Dendritic cell treated with granulocyte-macrophage colony-stimulating factor and Interleukin-4, amounts not matched to agents 40 ng/mL and 50 ng/mL, for 4 days (primary cell): ENCODE data around the gene TRMT6.

Source experiments
- H3K27ac Mint-ChIP-seq: one replicate; pipeline ENCODE4 v1.8.0; 2022; ENCODE audit warnings: mild to moderate bottlenecking, mixed read lengths
- H3K27me3 Mint-ChIP-seq: one replicate; pipeline ENCODE4 v1.8.0; 2022; ENCODE audit warnings: mild to moderate bottlenecking, mixed read lengths
- H3K36me3 Mint-ChIP-seq: one replicate; pipeline ENCODE4 v1.8.0; 2022; ENCODE audit warnings: low read depth, mixed read lengths
- H3K4me1 Mint-ChIP-seq: one replicate; pipeline ENCODE4 v1.8.0; 2022; ENCODE audit warnings: low read depth, mixed read lengths
- H3K4me3 Mint-ChIP-seq: one replicate; pipeline ENCODE4 v1.8.0; 2022; ENCODE audit warnings: mild to moderate bottlenecking, moderate library complexity, mixed read lengths
- H3K9me3 Mint-ChIP-seq: one replicate; pipeline ENCODE4 v1.8.0; 2022; ENCODE audit warnings: mixed read lengths
- intact Hi-C: fragments of 100-400 bp; cut with micrococcal nuclease; formaldehyde crosslinking; loops from one replicate; pipeline ENCODE4 v1.15.0; 2022

TRMT6 gene

GRCh38 chr20:5933802-5934436, 16.4 kb downstream of the TRMT6 start:
- intact Hi-C loops, result no loop called here
- no peaks in the 10 kb centered on the region for H3K27me3 Mint-ChIP-seq
- peaks cover 13% of the 10 kb centered on the region for H3K36me3 Mint-ChIP-seq
- no peak overlapping the region for H3K27ac Mint-ChIP-seq
- H3K9me3 Mint-ChIP-seq, result no peaks in the 10 kb centered on the region
- peaks cover 6% of the 10 kb centered on the region for H3K4me1 Mint-ChIP-seq
- H3K4me3 Mint-ChIP-seq, result no peak overlapping the region

GRCh38 chr20:5932796-5933195, 17.5 kb downstream of the TRMT6 start:
- H3K36me3 Mint-ChIP-seq, result peaks cover 2% of the 10 kb centered on the region
- no peaks in the 10 kb centered on the region for H3K27me3 Mint-ChIP-seq
- no peak overlapping the region for H3K4me3 Mint-ChIP-seq
- H3K4me1 Mint-ChIP-seq, result peaks cover 6% of the 10 kb centered on the region
- no peak overlapping the region for H3K27ac Mint-ChIP-seq
- intact Hi-C loops, result no loop called here
- H3K9me3 Mint-ChIP-seq, result no peaks in the 10 kb centered on the region

GRCh38 chr20:5931411-5931810, 18.9 kb downstream of the TRMT6 start:
- H3K4me3 Mint-ChIP-seq, result no peak overlapping the region
- no peaks in the 10 kb centered on the region for H3K9me3 Mint-ChIP-seq
- peaks cover 6% of the 10 kb centered on the region for H3K4me1 Mint-ChIP-seq
- no peaks in the 10 kb centered on the region for H3K36me3 Mint-ChIP-seq
- H3K27ac Mint-ChIP-seq, result no peak overlapping the region
- H3K27me3 Mint-ChIP-seq, result no peaks in the 10 kb centered on the region
- intact Hi-C loops, result no loop called here

GRCh38 chr20:5928836-5929715, 21.3 kb downstream of the TRMT6 start:
- no peaks in the 10 kb centered on the region for H3K36me3 Mint-ChIP-seq
- intact Hi-C loops, result no loop called here
- H3K27ac Mint-ChIP-seq, result no peak overlapping the region
- H3K27me3 Mint-ChIP-seq, result peaks cover under 1% of the 10 kb centered on the region
- no peaks in the 10 kb centered on the region for H3K9me3 Mint-ChIP-seq
- no peak overlapping the region for H3K4me3 Mint-ChIP-seq
- peaks cover 4% of the 10 kb centered on the region for H3K4me1 Mint-ChIP-seq

GRCh38 chr20:5927749-5928462, 22.4 kb downstream of the TRMT6 start:
- no peaks in the 10 kb centered on the region for H3K9me3 Mint-ChIP-seq
- H3K4me1 Mint-ChIP-seq, result peaks cover 9% of the 10 kb centered on the region
- no peaks in the 10 kb centered on the region for H3K36me3 Mint-ChIP-seq
- peaks cover 3% of the 10 kb centered on the region for H3K27me3 Mint-ChIP-seq
- H3K4me3 Mint-ChIP-seq, result no peak overlapping the region
- intact Hi-C loops, result no loop called here
- no peak overlapping the region for H3K27ac Mint-ChIP-seq

GRCh38 chr20:5925551-5925950, 24.8 kb downstream of the TRMT6 start:
- intact Hi-C loops, result no loop called here
- Mint-ChIP-seq H3K27me3 (peaks cover 3% of the 10 kb centered on the region), H3K9me3 (no peaks in the 10 kb centered on the region), H3K36me3 (no peaks in the 10 kb centered on the region), H3K4me3 (no peak overlapping the region), H3K4me1 (peaks cover 9% of the 10 kb centered on the region), H3K27ac (no peak overlapping the region)

GRCh38 chr20:5923493-5923892, 26.8 kb downstream of the TRMT6 start:
- no peak overlapping the region for H3K4me3 Mint-ChIP-seq
- no peak overlapping the region for H3K27ac Mint-ChIP-seq
- no peaks in the 10 kb centered on the region for H3K36me3 Mint-ChIP-seq
- H3K9me3 Mint-ChIP-seq, result no peaks in the 10 kb centered on the region
- intact Hi-C loops, result no loop called here
- peaks cover 3% of the 10 kb centered on the region for H3K27me3 Mint-ChIP-seq
- H3K4me1 Mint-ChIP-seq, result peaks cover 21% of the 10 kb centered on the region

- H3K27ac Mint-ChIP-seq, result no peak overlapping the region
- no peaks in the 10 kb centered on the region for H3K9me3 Mint-ChIP-seq
- H3K4me3 Mint-ChIP-seq, result no peak overlapping the region
- peaks cover 21% of the 10 kb centered on the region for H3K4me1 Mint-ChIP-seq
- H3K27me3 Mint-ChIP-seq, result peaks cover 8% of the 10 kb centered on the region
- no peaks in the 10 kb centered on the region for H3K36me3 Mint-ChIP-seq
- intact Hi-C loops, result no loop called here
Observed at GRCh38 chr20:5920581-5920980, 29.8 kb downstream of the TRMT6 start.

GRCh38 chr20:5919626-5920544, 30.4 kb downstream of the TRMT6 start:
- H3K27ac Mint-ChIP-seq, result no peak overlapping the region
- H3K27me3 Mint-ChIP-seq, result peaks cover 10% of the 10 kb centered on the region
- no peak overlapping the region for H3K4me3 Mint-ChIP-seq
- peaks cover 21% of the 10 kb centered on the region for H3K4me1 Mint-ChIP-seq
- intact Hi-C loops, result no loop called here
- H3K9me3 Mint-ChIP-seq, result no peaks in the 10 kb centered on the region
- H3K36me3 Mint-ChIP-seq, result no peaks in the 10 kb centered on the region

- H3K27me3 Mint-ChIP-seq, result peaks cover 14% of the 10 kb centered on the region
- intact Hi-C loops, result no loop called here
- H3K36me3 Mint-ChIP-seq, result no peaks in the 10 kb centered on the region
- H3K4me3 Mint-ChIP-seq, result no peak overlapping the region
- H3K9me3 Mint-ChIP-seq, result no peaks in the 10 kb centered on the region
- no peak overlapping the region for H3K27ac Mint-ChIP-seq
- peaks cover 21% of the 10 kb centered on the region for H3K4me1 Mint-ChIP-seq
Observed at GRCh38 chr20:5918856-5919625, 31.3 kb downstream of the TRMT6 start.

GRCh38 chr20:5914859-5915258, 35.5 kb downstream of the TRMT6 start:
- H3K27me3 Mint-ChIP-seq, result peaks cover 43% of the 10 kb centered on the region
- peaks cover 26% of the 10 kb centered on the region for H3K4me1 Mint-ChIP-seq
- H3K4me3 Mint-ChIP-seq, result no peak overlapping the region

GRCh38 chr20:5913166-5913565, 37.2 kb downstream of the TRMT6 start:
- H3K27ac Mint-ChIP-seq, result no peak overlapping the region
- peaks cover 14% of the 10 kb centered on the region for H3K4me1 Mint-ChIP-seq
- no peaks in the 10 kb centered on the region for H3K9me3 Mint-ChIP-seq
- H3K27me3 Mint-ChIP-seq, result peaks cover 52% of the 10 kb centered on the region
- intact Hi-C loops, result no loop called here
- no peak overlapping the region for H3K4me3 Mint-ChIP-seq
- no peaks in the 10 kb centered on the region for H3K36me3 Mint-ChIP-seq

More at GRCh38 chr20:5914859-5915258, 35.5 kb downstream of the TRMT6 start:
- H3K36me3 Mint-ChIP-seq, result no peaks in the 10 kb centered on the region
- H3K27ac Mint-ChIP-seq, result no peak overlapping the region
- intact Hi-C loops, result no loop called here
- H3K9me3 Mint-ChIP-seq, result no peaks in the 10 kb centered on the region

- Mint-ChIP-seq H3K4me1 (peaks cover 14% of the 10 kb centered on the region), H3K4me3 (no peak overlapping the region), H3K27ac (no peak overlapping the region), H3K9me3 (no peaks in the 10 kb centered on the region), H3K36me3 (no peaks in the 10 kb centered on the region), H3K27me3 (peaks cover 54% of the 10 kb centered on the region)
- intact Hi-C loops, result no loop called here
Observed at GRCh38 chr20:5910186-5910585, 40.1 kb downstream of the TRMT6 start.
